OCI-LY1 (cell line): Measurements from ENCODE around the gene MANSC1.

ENCODE experiments used
- H2AFZ ChIP-seq: fragments of 200-600 bp; sonication (generic), shearing (Covaris generic); 2 replicates; pipeline ENCODE4 v1.6.0; 2014; ENCODE audit warnings: antibody characterized with exemption, mild to moderate bottlenecking, low read length
- H3F3A ChIP-seq: fragments of 200-600 bp; sonication (generic), shearing (Covaris generic); 2 replicates; pipeline ENCODE4 v1.6.0; 2014; ENCODE audit warnings: mild to moderate bottlenecking, antibody characterized with exemption, low read length, moderate library complexity; ENCODE audit not compliant: insufficient read depth
- H3K27ac ChIP-seq: fragments of 200-600 bp; sonication (generic); 2 replicates; pipeline ENCODE4 v1.5.1; 2014; ENCODE audit warnings: low read length, mixed run types, mild to moderate bottlenecking, low read depth; ENCODE audit not compliant: poor library complexity, severe bottlenecking
- H3K27me3 ChIP-seq: fragments of 200-600 bp; sonication (generic); 2 replicates; pipeline ENCODE4 v1.6.0; 2014; ENCODE audit warnings: antibody characterized with exemption, mild to moderate bottlenecking, low read length, moderate library complexity; ENCODE audit not compliant: insufficient read depth
- H3K36me3 ChIP-seq: fragments of 200-600 bp; sonication (generic); 2 replicates; pipeline ENCODE4 v1.6.1; 2014; ENCODE audit warnings: mild to moderate bottlenecking, antibody characterized with exemption, low read length, moderate library complexity, mixed read lengths; ENCODE audit not compliant: insufficient read depth
- H3K4me1 ChIP-seq: fragments of 200-600 bp; sonication (generic); 2 replicates; pipeline ENCODE4 v1.5.1; 2014; ENCODE audit warnings: mild to moderate bottlenecking, low read length, moderate library complexity; ENCODE audit not compliant: insufficient read depth, severe bottlenecking
- H3K4me2 ChIP-seq: fragments of 200-600 bp; sonication (generic), shearing (Covaris generic); 2 replicates; pipeline ENCODE4 v1.6.1; 2014; ENCODE audit warnings: low read length
- H3K4me3 ChIP-seq: fragments of 200-600 bp; sonication (generic); 2 replicates; pipeline ENCODE4 v1.5.1; 2014; ENCODE audit warnings: low read length, low read depth, mild to moderate bottlenecking, mixed read lengths; ENCODE audit not compliant: poor library complexity, severe bottlenecking
- H3K79me2 ChIP-seq: fragments of 200-600 bp; shearing (Covaris generic); 2 replicates; pipeline ENCODE4 v1.6.1; 2016; ENCODE audit warnings: mixed run types, low read length, mixed read lengths; ENCODE audit not compliant: insufficient read depth
- H3K9ac ChIP-seq: fragments of 200-600 bp; sonication (generic), shearing (Covaris generic); 2 replicates; pipeline ENCODE4 v1.6.1; 2014; ENCODE audit warnings: mild to moderate bottlenecking, low read length, mixed read lengths
- H3K9me2 ChIP-seq: fragments of 200-600 bp; sonication (generic), shearing (Covaris generic); 2 replicates; pipeline ENCODE4 v1.6.1; 2014; ENCODE audit warnings: low read depth, mild to moderate bottlenecking, low read length, mixed read lengths
- H3K9me3 ChIP-seq: fragments of 200-600 bp; shearing (Covaris generic); 2 replicates; pipeline ENCODE4 v1.6.1; 2014; ENCODE audit warnings: low read length, mixed read lengths
- H4K20me1 ChIP-seq: fragments of 200-600 bp; sonication (generic), shearing (Covaris generic); 2 replicates; pipeline ENCODE4 v1.6.0; 2016; ENCODE audit warnings: mild to moderate bottlenecking, low read length; ENCODE audit not compliant: insufficient read depth
- EZH2 ChIP-seq: fragments of 200-600 bp; sonication (generic), shearing (Covaris generic); IDR thresholded peaks from 2 replicates; pipeline ENCODE4 v1.8.0; 2017; ENCODE audit warnings: borderline replicate concordance, mixed run types, mild to moderate bottlenecking, antibody characterized with exemption, low read length, moderate library complexity, mixed read lengths
- TF ChIP-seq, protein P1 (sequence below): fragments of 200-600 bp; sonication (generic), shearing (Covaris generic); IDR thresholded peaks from 2 replicates; pipeline ENCODE4 v1.5.1; 2017; ENCODE audit warnings: mild to moderate bottlenecking, antibody characterized with exemption, low read length, moderate library complexity, mixed read lengths

MANSC1 gene

DNA sequence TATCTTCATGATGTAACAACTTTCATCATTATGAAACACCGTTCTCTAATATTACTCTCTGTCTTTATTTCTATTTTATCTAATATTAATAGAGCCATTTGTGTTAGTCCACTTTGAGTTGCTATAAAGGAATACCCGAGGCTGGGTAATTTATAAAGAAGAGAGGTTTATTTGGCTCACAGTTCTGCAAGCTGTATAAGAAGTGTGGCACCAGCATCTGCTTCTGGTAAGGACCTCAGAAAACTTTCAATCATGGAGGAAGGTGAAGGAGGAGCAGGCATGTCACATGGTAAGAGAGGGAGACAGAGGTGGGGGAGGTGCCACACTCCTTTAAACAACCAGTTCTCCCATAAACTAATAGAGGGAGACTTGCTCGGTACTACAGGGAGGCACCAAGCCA is 31.9 kb upstream of the MANSC1 start:
- peaks cover 12% of the 10 kb centered on the region for H3K36me3 ChIP-seq
- H4K20me1 ChIP-seq = no peaks in the 10 kb centered on the region
- no peak overlapping the region for H3K4me2 ChIP-seq
- peaks cover 19% of the 10 kb centered on the region for H3K4me1 ChIP-seq
- H3K27ac ChIP-seq = no peak overlapping the region
- H2AFZ ChIP-seq = no peak overlapping the region
- H3K9me2 ChIP-seq = no peaks in the 10 kb centered on the region
- H3K79me2 ChIP-seq = no peaks in the 10 kb centered on the region
- no peak overlapping the region for H3K9ac ChIP-seq
- TF ChIP-seq, protein P1, sequence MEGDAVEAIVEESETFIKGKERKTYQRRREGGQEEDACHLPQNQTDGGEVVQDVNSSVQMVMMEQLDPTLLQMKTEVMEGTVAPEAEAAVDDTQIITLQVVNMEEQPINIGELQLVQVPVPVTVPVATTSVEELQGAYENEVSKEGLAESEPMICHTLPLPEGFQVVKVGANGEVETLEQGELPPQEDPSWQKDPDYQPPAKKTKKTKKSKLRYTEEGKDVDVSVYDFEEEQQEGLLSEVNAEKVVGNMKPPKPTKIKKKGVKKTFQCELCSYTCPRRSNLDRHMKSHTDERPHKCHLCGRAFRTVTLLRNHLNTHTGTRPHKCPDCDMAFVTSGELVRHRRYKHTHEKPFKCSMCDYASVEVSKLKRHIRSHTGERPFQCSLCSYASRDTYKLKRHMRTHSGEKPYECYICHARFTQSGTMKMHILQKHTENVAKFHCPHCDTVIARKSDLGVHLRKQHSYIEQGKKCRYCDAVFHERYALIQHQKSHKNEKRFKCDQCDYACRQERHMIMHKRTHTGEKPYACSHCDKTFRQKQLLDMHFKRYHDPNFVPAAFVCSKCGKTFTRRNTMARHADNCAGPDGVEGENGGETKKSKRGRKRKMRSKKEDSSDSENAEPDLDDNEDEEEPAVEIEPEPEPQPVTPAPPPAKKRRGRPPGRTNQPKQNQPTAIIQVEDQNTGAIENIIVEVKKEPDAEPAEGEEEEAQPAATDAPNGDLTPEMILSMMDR = no peak
- TF ChIP-seq EZH2 = no peak
- no peak overlapping the region for H3K4me3 ChIP-seq
- H3K9me3 ChIP-seq = no peaks in the 10 kb centered on the region
- H3F3A ChIP-seq = no peaks in the 10 kb centered on the region
- H3K27me3 ChIP-seq = no peaks in the 10 kb centered on the region

DNA sequence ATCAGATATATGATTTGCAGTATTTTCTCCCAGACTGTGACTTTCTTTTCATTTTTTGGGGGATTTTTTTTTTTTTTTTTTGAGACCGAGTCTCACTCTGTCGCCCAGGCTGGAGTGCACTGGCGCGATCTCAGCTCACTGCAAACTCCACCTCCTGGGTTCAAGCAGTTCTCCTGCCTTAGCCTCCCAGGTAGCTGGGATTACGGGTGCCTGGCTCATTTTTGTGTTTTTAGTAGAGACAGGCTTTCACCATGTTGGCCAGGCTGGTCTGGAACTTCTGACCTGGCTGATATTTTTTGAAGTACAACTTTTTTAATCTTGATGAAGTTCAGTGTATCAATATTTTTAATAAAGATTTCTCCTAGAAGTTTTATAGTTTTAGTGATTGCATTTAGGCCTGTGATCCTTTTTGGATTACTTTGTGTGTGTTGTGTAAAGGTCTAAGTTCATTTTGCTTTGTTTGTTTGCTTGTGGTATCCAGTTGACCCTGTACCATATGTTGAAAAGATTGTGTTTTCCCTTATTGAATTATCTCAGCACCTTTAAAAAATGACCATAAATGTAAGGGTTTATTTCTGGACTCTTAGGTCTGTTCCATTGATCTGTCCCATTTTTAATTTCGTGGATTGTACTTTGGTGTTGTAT is 31.0 kb upstream of the MANSC1 start:
- H3K9ac ChIP-seq = no peak overlapping the region
- no peak overlapping the region for H3K27ac ChIP-seq
- H4K20me1 ChIP-seq = no peaks in the 10 kb centered on the region
- H3K36me3 ChIP-seq = peaks cover 12% of the 10 kb centered on the region; the same call in 1 of the 2 replicates
- no peaks in the 10 kb centered on the region for H3F3A ChIP-seq
- H3K9me3 ChIP-seq = no peaks in the 10 kb centered on the region
- H3K4me1 ChIP-seq = peaks cover 22% of the 10 kb centered on the region
- no peak overlapping the region for H3K4me2 ChIP-seq
- no peak for TF ChIP-seq EZH2
- TF ChIP-seq, protein P1 = no peak
- no peaks in the 10 kb centered on the region for H3K9me2 ChIP-seq
- no peak overlapping the region for H2AFZ ChIP-seq
- H3K27me3 ChIP-seq = no peaks in the 10 kb centered on the region
- H3K79me2 ChIP-seq = no peaks in the 10 kb centered on the region
- H3K4me3 ChIP-seq = no peak overlapping the region

GRCh38 chr12:12379831-12380730 is 30.0 kb upstream of the MANSC1 start:
- no peaks in the 10 kb centered on the region for H3K79me2 ChIP-seq
- H3K27me3 ChIP-seq = no peaks in the 10 kb centered on the region
- TF ChIP-seq, protein P1 = no peak
- no peak for TF ChIP-seq EZH2
- peaks cover 21% of the 10 kb centered on the region for H3K4me1 ChIP-seq
- no peaks in the 10 kb centered on the region for H4K20me1 ChIP-seq
- no peaks in the 10 kb centered on the region for H3K9me2 ChIP-seq
- peak overlapping the region; percentile 28 for H3K27ac ChIP-seq
- no peak overlapping the region; the same call in 1 of the 2 replicates for H3K9ac ChIP-seq
- H3K9me3 ChIP-seq = no peaks in the 10 kb centered on the region
- H2AFZ ChIP-seq = no peak overlapping the region
- no peak overlapping the region for H3K4me2 ChIP-seq
- no peaks in the 10 kb centered on the region for H3F3A ChIP-seq
- no peak overlapping the region for H3K4me3 ChIP-seq
- peaks cover 12% of the 10 kb centered on the region; the same call in 1 of the 2 replicates for H3K36me3 ChIP-seq
